NCI-H526 treated with DMSO at 0.1 percent for 48 hours (cell line): ENCODE measurements around the gene FZR1.

Source experiments
- DNase-seq: peaks from one replicate; lab custom pipeline; 2025; lab: John Stamatoyannopoulos, UW

The FZR1 gene

GRCh38 chr19:3505598-3506383 is at the start of gene FZR1:
Gene FZR1, plus strand, starts transcription at chr19:3506311. Its CDS starts 16,679 bp downstream, at chr19:3522990.
- peak; percentile 84 for DNase-seq

GRCh38 chr19:3456925-3457527 is 49.1 kb upstream of the FZR1 start:
- no peak for DNase-seq

DNA sequence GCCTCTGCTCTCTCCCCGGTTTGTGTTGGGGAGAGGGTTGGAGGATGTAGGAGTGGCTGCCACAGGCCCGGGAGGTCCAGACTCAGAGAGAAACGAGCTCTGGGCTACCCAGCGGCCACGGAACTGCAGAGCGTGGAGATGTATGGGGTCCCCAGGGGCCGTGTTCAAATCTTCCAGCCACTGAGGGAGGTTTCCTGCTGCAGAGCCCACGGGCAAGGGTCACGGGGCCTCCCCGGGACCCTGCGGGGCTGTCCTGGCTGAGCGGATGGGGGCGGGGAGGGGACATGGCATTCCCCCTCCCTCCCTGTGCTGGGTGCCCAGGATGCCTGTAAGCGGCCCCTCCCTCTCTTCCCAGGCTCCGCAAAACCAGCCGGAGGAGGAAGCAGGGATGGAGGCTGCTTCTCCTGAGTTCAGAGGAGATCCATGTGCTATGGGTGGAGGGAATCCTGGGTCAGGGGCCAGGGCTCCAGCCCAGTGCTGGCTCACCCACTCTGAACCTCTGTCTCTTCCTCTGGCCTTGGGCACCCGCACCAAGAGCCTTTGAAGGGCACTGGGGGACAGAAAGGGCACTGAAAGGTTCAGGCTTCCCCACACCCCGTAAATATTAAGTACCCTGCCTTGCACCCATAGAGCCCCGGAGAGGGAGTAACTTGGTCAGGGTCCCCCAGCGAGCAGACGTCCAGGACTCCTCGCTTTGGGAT is 48.4 kb upstream of the FZR1 start:
- no peak for DNase-seq

- DNase-seq = no peak
These were observed 47.7 kb upstream of the FZR1 start for GRCh38 chr19:3458229-3459088.

GRCh38 chr19:3459089-3459881 is 46.8 kb upstream of the FZR1 start:
- no peak for DNase-seq

GRCh38 chr19:3459965-3460582 is 46.0 kb upstream of the FZR1 start:
- no peak for DNase-seq

- DNase-seq = no peak
These were observed 43.0 kb upstream of the FZR1 start for GRCh38 chr19:3462991-3463713.

- no peak for DNase-seq
These were observed 42.2 kb upstream of the FZR1 start for GRCh38 chr19:3463714-3464586.

DNA sequence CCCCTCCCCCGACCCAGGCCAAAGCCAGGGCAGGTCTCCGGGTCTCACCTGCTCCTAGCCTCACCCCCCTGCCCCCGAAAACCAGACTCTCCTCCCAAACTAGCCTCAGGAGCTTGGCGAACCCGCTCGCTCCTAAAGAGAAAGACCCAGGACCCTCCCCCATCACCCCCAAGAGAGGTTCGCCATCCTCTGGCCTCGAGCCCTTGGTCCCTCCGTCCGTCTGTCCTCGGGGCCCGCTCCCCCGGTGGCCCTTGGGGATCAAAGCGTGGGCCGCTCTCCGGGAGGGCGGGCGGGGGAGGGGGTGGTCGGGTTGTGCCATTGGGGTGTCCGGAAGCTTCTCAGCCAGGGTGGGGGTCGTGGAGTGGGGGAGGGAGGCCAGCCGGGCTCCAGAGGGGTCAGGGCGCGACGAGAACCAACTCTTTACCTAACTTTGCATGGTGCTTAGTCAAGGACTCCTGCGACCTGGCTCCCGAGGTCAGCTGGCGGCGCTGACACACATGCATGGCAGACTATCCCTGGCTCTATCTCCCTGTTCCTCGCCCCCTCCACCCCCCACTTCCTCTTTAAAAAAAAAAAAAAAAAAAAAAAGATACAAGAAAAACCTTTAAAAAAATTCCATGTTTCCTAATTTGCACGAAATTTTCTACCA is 41.4 kb upstream of the FZR1 start:
- DNase-seq = no peak

- DNase-seq = no peak
These were observed 40.6 kb upstream of the FZR1 start for GRCh38 chr19:3465552-3465951.

DNA sequence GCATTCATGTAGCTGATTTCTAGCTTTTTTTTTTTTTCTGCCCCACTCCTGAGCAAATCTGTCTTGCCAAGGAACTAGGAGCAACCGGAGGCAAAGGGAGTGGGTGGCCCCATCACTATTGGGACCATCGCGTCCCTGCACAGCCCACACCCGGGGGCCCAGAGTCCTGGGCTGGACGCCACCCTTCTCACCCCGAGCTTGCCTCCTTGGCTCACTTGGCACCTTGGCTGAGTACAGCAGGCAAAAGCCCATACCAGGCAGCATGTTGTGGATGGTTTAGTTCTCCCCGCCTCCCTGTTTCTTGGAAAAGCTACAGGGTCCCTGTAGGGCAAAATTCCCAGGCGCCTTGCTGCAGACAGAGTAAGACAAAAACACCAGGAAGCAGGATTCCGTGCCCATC is 39.5 kb upstream of the FZR1 start:
- DNase-seq = no peak

- DNase-seq = no peak
These were observed 38.5 kb upstream of the FZR1 start for GRCh38 chr19:3467437-3468198.

DNA sequence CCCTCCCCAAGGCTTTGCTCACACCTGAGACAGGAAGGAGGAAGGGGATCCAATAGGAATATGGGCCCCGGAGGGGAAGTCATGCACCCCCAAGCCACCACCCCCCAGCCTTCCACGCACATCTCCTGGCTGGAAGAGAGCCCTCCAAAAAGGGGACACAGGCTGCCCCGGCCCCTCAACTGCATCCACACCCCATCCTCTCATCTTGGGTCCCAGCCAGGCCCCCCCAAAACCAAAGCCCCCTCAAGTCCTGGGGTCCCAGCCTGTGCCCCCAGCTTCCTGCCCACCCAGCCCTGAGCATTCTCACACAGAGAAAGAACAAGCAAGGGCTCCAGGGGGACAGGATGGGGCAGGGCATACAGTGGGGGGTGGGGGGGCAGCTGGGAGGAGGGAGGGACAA is 37.9 kb upstream of the FZR1 start:
- DNase-seq = no peak

- DNase-seq = no peak
These were observed 36.2 kb upstream of the FZR1 start for GRCh38 chr19:3469638-3470499.

- no peak for DNase-seq
These were observed 35.5 kb upstream of the FZR1 start for GRCh38 chr19:3470500-3471128.

GRCh38 chr19:3471954-3472655 is 34.0 kb upstream of the FZR1 start:
- DNase-seq = no peak
